ENCODE results near the gene MCAM.

- TF ChIP-seq YY1 (IDR thresholded peaks at IDR 0.05; ENCODE audit: low read depth, low read length): no peak
- no peak for TF ChIP-seq ASH2L (IDR thresholded peaks at IDR 0.05; ENCODE audit: borderline replicate concordance, low read depth)
- no peak for TF ChIP-seq MXI1 (IDR thresholded peaks at IDR 0.05; ENCODE audit: low read depth, low read length)
- no peak for TF ChIP-seq POLR2A (IDR thresholded peaks at IDR 0.05; ENCODE audit: low read depth, low read length)
- TF ChIP-seq, protein P1, sequence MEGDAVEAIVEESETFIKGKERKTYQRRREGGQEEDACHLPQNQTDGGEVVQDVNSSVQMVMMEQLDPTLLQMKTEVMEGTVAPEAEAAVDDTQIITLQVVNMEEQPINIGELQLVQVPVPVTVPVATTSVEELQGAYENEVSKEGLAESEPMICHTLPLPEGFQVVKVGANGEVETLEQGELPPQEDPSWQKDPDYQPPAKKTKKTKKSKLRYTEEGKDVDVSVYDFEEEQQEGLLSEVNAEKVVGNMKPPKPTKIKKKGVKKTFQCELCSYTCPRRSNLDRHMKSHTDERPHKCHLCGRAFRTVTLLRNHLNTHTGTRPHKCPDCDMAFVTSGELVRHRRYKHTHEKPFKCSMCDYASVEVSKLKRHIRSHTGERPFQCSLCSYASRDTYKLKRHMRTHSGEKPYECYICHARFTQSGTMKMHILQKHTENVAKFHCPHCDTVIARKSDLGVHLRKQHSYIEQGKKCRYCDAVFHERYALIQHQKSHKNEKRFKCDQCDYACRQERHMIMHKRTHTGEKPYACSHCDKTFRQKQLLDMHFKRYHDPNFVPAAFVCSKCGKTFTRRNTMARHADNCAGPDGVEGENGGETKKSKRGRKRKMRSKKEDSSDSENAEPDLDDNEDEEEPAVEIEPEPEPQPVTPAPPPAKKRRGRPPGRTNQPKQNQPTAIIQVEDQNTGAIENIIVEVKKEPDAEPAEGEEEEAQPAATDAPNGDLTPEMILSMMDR (IDR thresholded peaks at IDR 0.05 in 2 of 3, conservative IDR thresholded peaks at IDR 0.05 in 1 of 3; ENCODE audit: control insufficient read depth in 2 of 3, extremely low read depth in 1 of 3, insufficient read depth in 1 of 3, low read depth in 3 of 3, low read length in 3 of 3): no peak
- TF ChIP-seq EZH2 (IDR thresholded peaks at IDR 0.05; ENCODE audit: borderline replicate concordance, control insufficient read depth, low read depth, low read length): no peak
- TF ChIP-seq SP1 (IDR thresholded peaks at IDR 0.05; ENCODE audit: low read depth, low read length): no peak
- TF ChIP-seq MEF2A (IDR thresholded peaks at IDR 0.05; ENCODE audit: insufficient read depth, low read depth, low read length): no peak
- TF ChIP-seq BRCA1 (IDR thresholded peaks at IDR 0.05; ENCODE audit: low read depth, low read length): no peak
- no peak for TF ChIP-seq CBX3 (IDR thresholded peaks at IDR 0.05; ENCODE audit: borderline replicate concordance, low read depth)
- no peak for TF ChIP-seq SIN3A (IDR thresholded peaks at IDR 0.05; ENCODE audit: low read depth, low read length)
- no peak for TF ChIP-seq HDAC6 (IDR thresholded peaks at IDR 0.05; ENCODE audit: unreplicated experiment)
- no peak for TF ChIP-seq NR2C2 (IDR thresholded peaks at IDR 0.05; ENCODE audit: borderline replicate concordance, control insufficient read depth, insufficient read length, low read depth)
Measured at GRCh38 chr11:119365071-119365591, 48.2 kb upstream of the MCAM start.

All from GM12878 (cell line).